KMS-11 (cell line): ENCODE results near the gene EXOC7.

Source experiments
- H2AFZ ChIP-seq: fragments of 200-600 bp; sonication (generic); 2 replicates; pipeline ENCODE4 v1.6.1; 2016; ENCODE audit warnings: antibody characterized with exemption, mixed run types, low read depth
- H3K27ac ChIP-seq: fragments of 200-600 bp; sonication (generic); 2 replicates; pipeline ENCODE4 v1.6.1; 2016; ENCODE audit warnings: mild to moderate bottlenecking, mixed run types
- H3K27me3 ChIP-seq: fragments of 200-600 bp; sonication (generic); 2 replicates; pipeline ENCODE4 v1.6.1; 2017; ENCODE audit warnings: mild to moderate bottlenecking, low read depth, mixed run types, moderate library complexity; ENCODE audit not compliant: insufficient read depth
- H3K36me3 ChIP-seq: fragments of 200-600 bp; sonication (generic); 2 replicates; pipeline ENCODE4 v1.6.1; 2017; ENCODE audit warnings: mild to moderate bottlenecking, mixed run types; ENCODE audit not compliant: insufficient read depth
- H3K4me1 ChIP-seq: fragments of 200-600 bp; sonication (generic); 2 replicates; pipeline ENCODE4 v1.6.1; 2016; ENCODE audit warnings: mild to moderate bottlenecking, low read depth, mixed run types; ENCODE audit not compliant: poor library complexity, severe bottlenecking
- H3K4me2 ChIP-seq: fragments of 200-600 bp; sonication (generic); 2 replicates; pipeline ENCODE4 v1.7.0; 2016; ENCODE audit warnings: mild to moderate bottlenecking, mixed run types
- H3K4me3 ChIP-seq: fragments of 200-600 bp; sonication (generic); IDR thresholded peaks from 2 replicates; pipeline ENCODE4 v1.6.1; 2017; ENCODE audit warnings: low read depth, low read length, mixed read lengths; ENCODE audit not compliant: insufficient read depth
- H3K79me2 ChIP-seq: fragments of 200-600 bp; sonication (generic); 2 replicates; pipeline ENCODE4 v1.6.1; 2016; ENCODE audit warnings: low read depth, mixed run types; ENCODE audit not compliant: insufficient read depth
- H3K9ac ChIP-seq: fragments of 200-600 bp; sonication (generic); 2 replicates; pipeline ENCODE4 v1.6.1; 2016; ENCODE audit warnings: mild to moderate bottlenecking, mixed run types
- H4K20me1 ChIP-seq: fragments of 200-600 bp; sonication (generic); 2 replicates; pipeline ENCODE4 v1.6.1; 2016; ENCODE audit warnings: mild to moderate bottlenecking, mixed run types; ENCODE audit not compliant: insufficient read depth
- CTCF ChIP-seq: fragments of 200-600 bp; sonication (generic); conservative IDR thresholded peaks from 2 replicates; pipeline ENCODE4 v1.6.1; 2017; ENCODE audit warnings: low read depth, mild to moderate bottlenecking, antibody characterized with exemption, low read length, moderate library complexity, mixed read lengths

EXOC7 gene

GRCh38 chr17:76087531-76087930 lies 16.1 kb downstream of the EXOC7 start:
- no peaks in the 10 kb centered on the region for H3K36me3 ChIP-seq
- no peaks in the 10 kb centered on the region for H3K79me2 ChIP-seq
- H3K9ac ChIP-seq, result no peak overlapping the region
- no peak overlapping the region for H3K27ac ChIP-seq
- no peaks in the 10 kb centered on the region for H3K27me3 ChIP-seq
- H3K4me1 ChIP-seq, result no peaks in the 10 kb centered on the region
- no peak for TF ChIP-seq CTCF
- H3K4me2 ChIP-seq, result no peak overlapping the region
- no peak overlapping the region for H3K4me3 ChIP-seq
- H2AFZ ChIP-seq, result no peak overlapping the region
- H4K20me1 ChIP-seq, result no peaks in the 10 kb centered on the region

GRCh38 chr17:76086384-76086783 lies 17.2 kb downstream of the EXOC7 start:
- Histone ChIP-seq H3K4me2 (no peak overlapping the region), H3K9ac (no peak overlapping the region), H3K4me3 (no peak overlapping the region), H2AFZ (no peak overlapping the region), H3K27me3 (no peaks in the 10 kb centered on the region), H4K20me1 (no peaks in the 10 kb centered on the region), H3K27ac (no peak overlapping the region), H3K79me2 (no peaks in the 10 kb centered on the region), H3K36me3 (no peaks in the 10 kb centered on the region), H3K4me1 (no peaks in the 10 kb centered on the region)
- TF ChIP-seq CTCF, result no peak

- TF ChIP-seq CTCF, result no peak
Measured at GRCh38 chr17:76085731-76086366, 17.7 kb downstream of the EXOC7 start.

GRCh38 chr17:76085066-76085730 lies 18.4 kb downstream of the EXOC7 start:
- no peaks in the 10 kb centered on the region for H3K79me2 ChIP-seq
- H3K36me3 ChIP-seq, result no peaks in the 10 kb centered on the region
- H2AFZ ChIP-seq, result no peak overlapping the region
- no peaks in the 10 kb centered on the region for H3K27me3 ChIP-seq
- H3K27ac ChIP-seq, result no peak overlapping the region
- TF ChIP-seq CTCF, result no peak
- no peaks in the 10 kb centered on the region for H3K4me1 ChIP-seq
- H4K20me1 ChIP-seq, result no peaks in the 10 kb centered on the region
- H3K9ac ChIP-seq, result no peak overlapping the region
- no peak overlapping the region for H3K4me2 ChIP-seq
- H3K4me3 ChIP-seq, result no peak overlapping the region

More at GRCh38 chr17:76085731-76086366, 17.7 kb downstream of the EXOC7 start:
- no peaks in the 10 kb centered on the region for H4K20me1 ChIP-seq
- H3K79me2 ChIP-seq, result no peaks in the 10 kb centered on the region
- no peak overlapping the region for H3K27ac ChIP-seq
- no peak overlapping the region for H3K4me3 ChIP-seq
- H2AFZ ChIP-seq, result no peak overlapping the region
- no peak overlapping the region for H3K4me2 ChIP-seq
- no peak overlapping the region for H3K9ac ChIP-seq
- H3K36me3 ChIP-seq, result no peaks in the 10 kb centered on the region
- H3K27me3 ChIP-seq, result no peaks in the 10 kb centered on the region
- H3K4me1 ChIP-seq, result no peaks in the 10 kb centered on the region
